GM12864 (cell line): ENCODE measurements around the gene MYH9.

Source experiments
- DNase-seq: peaks from one replicate; pipeline ENCODE4 v3.0.0-alpha.2; 2011; ENCODE audit warnings: low read depth
- H3K4me3 ChIP-seq: 2 replicates; pipeline ENCODE4 v1.5.1; 2011; ENCODE audit warnings: mild to moderate bottlenecking, low read depth, low read length, control low read depth
- CTCF ChIP-seq: IDR thresholded peaks from 2 replicates; pipeline ENCODE4 v1.5.1; 2011; ENCODE audit warnings: low read depth, mild to moderate bottlenecking, moderate library complexity, low read length, control low read depth, inconsistent platforms; ENCODE audit errors: missing control alignments

The MYH9 gene

GRCh38 chr22:36234213-36234612 is 153.6 kb downstream of the MYH9 start:
- DNase-seq = no peak
- no peak for TF ChIP-seq CTCF
- no peak overlapping the region for H3K4me3 ChIP-seq

GRCh38 chr22:36233796-36234195 is 154.0 kb downstream of the MYH9 start:
- no peak for DNase-seq
- TF ChIP-seq CTCF = no peak
- H3K4me3 ChIP-seq = no peak overlapping the region

- DNase-seq = no peak
- TF ChIP-seq CTCF = no peak
- no peak overlapping the region for H3K4me3 ChIP-seq
These were observed 154.9 kb downstream of the MYH9 start for GRCh38 chr22:36232715-36233401.
